HG03045 (cell line): Measurements from ENCODE around the gene GGCX.

Source experiments
- ATAC-seq: cut with Tn5 transposase; IDR thresholded peaks from one replicate; pipeline ENCODE4 v1.9.1; 2021; ENCODE audit warnings: mild to moderate bottlenecking, moderate library complexity; ENCODE audit not compliant: unreplicated experiment

The GGCX gene

GRCh38 chr2:85522090-85522647 is 39.1 kb downstream of the GGCX start:
- ATAC-seq: no peak

- ATAC-seq: no peak
Observed at GRCh38 chr2:85516653-85517389, 44.5 kb downstream of the GGCX start.

- no peak for ATAC-seq
Observed at GRCh38 chr2:85514323-85514722, 47.0 kb downstream of the GGCX start.

GRCh38 chr2:85511008-85511811 is 50.1 kb downstream of the GGCX start:
- ATAC-seq: no peak

GRCh38 chr2:85506768-85507181 is 54.5 kb downstream of the GGCX start:
- no peak for ATAC-seq

GRCh38 chr2:85505551-85506238 is 55.6 kb downstream of the GGCX start:
- ATAC-seq: no peak

GRCh38 chr2:85504778-85505261 is 56.5 kb downstream of the GGCX start:
- ATAC-seq: no peak

GRCh38 chr2:85503851-85504777 is 57.2 kb downstream of the GGCX start:
- ATAC-seq: no peak

- no peak for ATAC-seq
Observed at GRCh38 chr2:85503168-85503850, 58.0 kb downstream of the GGCX start.

- ATAC-seq: no peak
Observed at GRCh38 chr2:85502720-85503119, 58.6 kb downstream of the GGCX start.

GRCh38 chr2:85501248-85501647 is 60.0 kb downstream of the GGCX start:
- no peak for ATAC-seq

GRCh38 chr2:85497944-85498630 is 63.2 kb downstream of the GGCX start:
- ATAC-seq: no peak

GRCh38 chr2:85496436-85496835 is 64.9 kb downstream of the GGCX start:
- no peak for ATAC-seq
